Measurements from ENCODE around the gene LTBP3.

- TF ChIP-seq TAF1 (IDR thresholded peaks at IDR 0.05; ENCODE audit: borderline replicate concordance, low read depth, low read length) = no peak
- no peak for TF ChIP-seq FOXJ3 (CRISPR knock-in tag; IDR thresholded peaks at IDR 0.05)
- TF ChIP-seq CTCF (IDR thresholded peaks at IDR 0.05) = no peak
- no peak for TF ChIP-seq USF1 (IDR thresholded peaks at IDR 0.05; ENCODE audit: borderline replicate concordance, low read depth)
- no peak for TF ChIP-seq JUND (IDR thresholded peaks at IDR 0.05)
- no peak for TF ChIP-seq RCOR1 (IDR thresholded peaks at IDR 0.05; ENCODE audit: low read length)
- no peak for TF ChIP-seq MAX (IDR thresholded peaks at IDR 0.05; ENCODE audit: low read depth)
Observed at GRCh38 chr11:65537620-65538231, 20.4 kb downstream of the LTBP3 start.
